A204.1 (cell line): ENCODE measurements around the gene KCNMA1.

Experiments
- FAIRE-seq: peaks from 2 replicates; lab custom pipeline; 2012; peaks lifted over from hg19 to GRCh38; lab: Jason Lieb, UNC

KCNMA1 gene

GRCh38 chr10:77032188-77032570 lies 605.4 kb downstream of the KCNMA1 start:
- FAIRE-seq: no peak

- FAIRE-seq: no peak
These were observed 605.9 kb downstream of the KCNMA1 start for GRCh38 chr10:77031531-77032187.

- no peak for FAIRE-seq
These were observed 606.6 kb downstream of the KCNMA1 start for GRCh38 chr10:77030974-77031373.

GRCh38 chr10:77029777-77030717 lies 607.6 kb downstream of the KCNMA1 start:
- FAIRE-seq: no peak

- no peak for FAIRE-seq
These were observed 609.6 kb downstream of the KCNMA1 start for GRCh38 chr10:77028042-77028441.

- FAIRE-seq: no peak
These were observed 610.0 kb downstream of the KCNMA1 start for GRCh38 chr10:77027576-77027975.

GRCh38 chr10:77027141-77027540 lies 610.5 kb downstream of the KCNMA1 start:
- FAIRE-seq: no peak

- FAIRE-seq: no peak
These were observed 611.5 kb downstream of the KCNMA1 start for GRCh38 chr10:77026148-77026547.

- FAIRE-seq: no peak
These were observed 613.1 kb downstream of the KCNMA1 start for GRCh38 chr10:77024461-77024860.

- FAIRE-seq: no peak
These were observed 614.2 kb downstream of the KCNMA1 start for GRCh38 chr10:77023396-77023795.

GRCh38 chr10:77022671-77023070 lies 614.9 kb downstream of the KCNMA1 start:
- FAIRE-seq: no peak

GRCh38 chr10:77021966-77022490 lies 615.6 kb downstream of the KCNMA1 start:
- FAIRE-seq: no peak

GRCh38 chr10:77020426-77021040 lies 617.1 kb downstream of the KCNMA1 start:
- no peak for FAIRE-seq

- FAIRE-seq: no peak
These were observed 620.8 kb downstream of the KCNMA1 start for GRCh38 chr10:77016855-77017254.

GRCh38 chr10:77016278-77016815 lies 621.3 kb downstream of the KCNMA1 start:
- no peak for FAIRE-seq

GRCh38 chr10:77015360-77015759 lies 622.2 kb downstream of the KCNMA1 start:
- no peak for FAIRE-seq

- no peak for FAIRE-seq
These were observed 624.7 kb downstream of the KCNMA1 start for GRCh38 chr10:77012812-77013500.

GRCh38 chr10:77011874-77012811 lies 625.5 kb downstream of the KCNMA1 start:
- FAIRE-seq: no peak

- FAIRE-seq: no peak
These were observed 627.2 kb downstream of the KCNMA1 start for GRCh38 chr10:77010430-77010829.

- no peak for FAIRE-seq
These were observed 629.8 kb downstream of the KCNMA1 start for GRCh38 chr10:77007834-77008233.
